Pancreas (tissue), 10 donors: Measurements from ENCODE around the gene EHD4. TPM values are rescaled to one million over a fixed set of nuclear protein-coding genes. Genes with fewer than 3 reads are reported as not detected.

ENCODE experiments used
- ATAC-seq, 4 donors: fragments of 200-7000 bp; cut with Tn5 transposase; one replicate each; pipeline versions ENCODE4 v1.8.0 to v1.9.1; 2020; ENCODE audit warnings: mild to moderate bottlenecking in 4 of 4, moderate library complexity in 4 of 4
- DNase-seq, 6 donors: peaks; one replicate each; pipeline ENCODE4 v3.0.0-alpha.2; 2020
- FAIRE-seq: peaks from 2 replicates; lab custom pipeline; 2012; peaks lifted over from hg19 to GRCh38; lab: Jason Lieb, UNC
- H3K27ac ChIP-seq, 4 donors: fragments of 200-600 bp; sonication (generic); 1 replicate in 3 of 4; 2 replicates in 1 of 4; pipeline versions ENCODE4 v1.5.0 to v1.8.0; 2020
- H3K27me3 ChIP-seq, 4 donors: fragments of 200-600 bp; one replicate each; pipeline ENCODE4 v1.8.0; 2021
- H3K36me3 ChIP-seq, 3 donors: fragments of 200-600 bp; sonication (generic) in 1 of 3; one replicate each; pipeline versions ENCODE4 v1.5.0 to v1.8.0; 2020 to 2021
- H3K4me1 ChIP-seq, 3 donors: fragments of 200-600 bp; one replicate each; pipeline ENCODE4 v1.8.0; 2021
- H3K4me3 ChIP-seq, 4 donors: fragments of 200-600 bp; sonication (generic) in 2 of 4; one replicate each; pipeline versions ENCODE4 v1.5.0 to v1.8.0; 2020 to 2021
- H3K9me3 ChIP-seq, 4 donors: fragments of 200-600 bp; one replicate each; pipeline ENCODE4 v1.8.0; 2021
- CTCF ChIP-seq, 4 donors: fragments of 200-600 bp; sonication (generic) in 3 of 4; IDR thresholded peaks; one replicate each; pipeline versions ENCODE4 v1.5.0 to v1.8.0; 2021; ENCODE audit warnings: antibody characterized with exemption in 4 of 4
- WGBS, 2 donors: extraction: QIAGEN DNeasy Blood & Tissue Kit; methylation state at CpG; one replicate each; pipeline ENCODE4 v1.1.7; 2013; 5-methylcytosine and 5-hydroxymethylcytosine counted together
- intact Hi-C, 3 donors: fragments of 100-400 bp; cut with DNase I; formaldehyde crosslinking; loops; one replicate each; pipeline versions ENCODE4 v1.11.1 to v1.14.2; 2022
- polyA plus RNA-seq, 2 donors: library from polyadenylated mRNA; stranded (reverse); fragments of 200-250 nt; gene quantifications; one replicate each; pipeline ENCODE4 v1.2.3, GENCODE V29; 2013
- total RNA-seq, 6 donors: library from RNA; stranded (reverse); fragmentation: NEBNext Ultra II Directional in 4 of 6; extraction: Animal tissue kit (Norgen Biotek cat#: 25700) in 4 of 6; gene quantifications; one replicate each; pipeline versions ENCODE4 v1.2.1 to v1.2.4, GENCODE V29; 2021 to 2023
- donor health status: healthy with polysubstance abuse.
- donor health status: DM: no; HTN: no; CAD: no; lungs with moderate emphysema.
- donor health status: DM: no; HTN: no; CAD: no.
- donor health status: control.
- donor health status: control.
- donor health status: Bipolar disorder and iron deficiency.
- donor health status: DM: yes; HTN: yes; CAD: no.
- donor health status: DM: no; HTN: no; CAD: no.
- donor health status: DM: no; HTN: no; CAD: no.
- donor health status: DM: yes; HTN: yes; CAD: no.

The EHD4 gene
- total and polyA plus RNA-seq, 8 donors, result 8.1 to 22.8 (median 8.5) TPM

- 76 to 78% methylated on average over 16 to 19 of the region's 19 CpGs for WGBS, 2 donors
- Histone ChIP-seq H3K9me3 (no peaks in the 10 kb centered on the region), H3K4me1 (no peaks in the 10 kb centered on the region), H3K27ac (no peak overlapping the region), H3K27me3 (no peaks in the 10 kb centered on the region), H3K4me3 (no peak overlapping the region), H3K36me3 (no peaks in the 10 kb centered on the region)
- ATAC-seq, result peak in 3 of 4 donors; percentile 13 to 63 (median 46)
- no peak for TF ChIP-seq CTCF (IDR thresholded peaks at IDR 0.05)
- peak in 2 of 6 donors; percentile 54 to 61 for DNase-seq
- intact Hi-C loops, result no loop called here
- FAIRE-seq, result no peak
Observed at GRCh38 chr15:41862515-41863116, 109.7 kb downstream of the EHD4 start.

- ATAC-seq (no peak), DNase-seq (no peak), FAIRE-seq (no peak)
- Histone ChIP-seq H3K27me3 (no peaks in the 10 kb centered on the region), H3K36me3 (no peaks in the 10 kb centered on the region), H3K9me3 (no peaks in the 10 kb centered on the region), H3K27ac (no peak overlapping the region), H3K4me3 (no peak overlapping the region), H3K4me1 (no peaks in the 10 kb centered on the region)
- intact Hi-C loops, result no loop called here
- no peak for TF ChIP-seq CTCF (IDR thresholded peaks at IDR 0.05)
- WGBS, 2 donors, result 92% methylated on average over 18 of the region's 18 CpGs
Observed at GRCh38 chr15:41861736-41862356, 110.5 kb downstream of the EHD4 start.

GRCh38 chr15:41860049-41860828 is 112.1 kb downstream of the EHD4 start:
- Histone ChIP-seq H3K4me3 (no peak overlapping the region), H3K9me3 (no peaks in the 10 kb centered on the region), H3K4me1 (no peaks in the 10 kb centered on the region), H3K36me3 (no peaks in the 10 kb centered on the region), H3K27ac (no peak overlapping the region), H3K27me3 (no peaks in the 10 kb centered on the region)
- TF ChIP-seq CTCF (IDR thresholded peaks at IDR 0.05), result no peak
- DNase-seq (no peak), ATAC-seq (no peak), FAIRE-seq (no peak)
- intact Hi-C loops, result no loop called here
- 72 to 74% methylated on average over 15 of the region's 15 CpGs for WGBS, 2 donors

- Histone ChIP-seq H3K36me3 (no peaks in the 10 kb centered on the region), H3K9me3 (no peaks in the 10 kb centered on the region), H3K4me3 (no peak overlapping the region), H3K27ac (no peak overlapping the region), H3K4me1 (no peaks in the 10 kb centered on the region), H3K27me3 (no peaks in the 10 kb centered on the region)
- ATAC-seq (no peak), FAIRE-seq (no peak), DNase-seq (no peak)
- intact Hi-C loops, result no loop called here
- 87 to 89% methylated on average over 11 to 15 of the region's 15 CpGs for WGBS, 2 donors
- TF ChIP-seq CTCF (IDR thresholded peaks at IDR 0.05), result no peak
Observed at GRCh38 chr15:41858756-41859155, 113.6 kb downstream of the EHD4 start.
